ENCODE results near the gene PRAMEF27.
"Not testable (repeated sequence)": the region's sequence is repeated elsewhere in the genome, so short reads cannot be mapped to it uniquely, and the experiment has no call there.

The PRAMEF27 gene

GRCh38 chr1:13056475-13056874 lies at the start of gene PRAMEF27:
PRAMEF27 (minus strand) TSS chr1:13056575; CDS start chr1:13053659, 2,916 bp downstream.
- H3K4me3 ChIP-seq (ENCODE audit: low read length); DNase-seq (ENCODE audit: low read depth): not testable (repeated sequence)

- DNase-seq (ENCODE audit: low read depth); H3K4me3 ChIP-seq (ENCODE audit: low read length): not testable (repeated sequence)
Measured at GRCh38 chr1:13070474-13070873, 14.1 kb upstream of the PRAMEF27 start, which contains the start of gene PRAMEF25. PRAMEF25 (plus strand) TSS chr1:13070774; CDS start chr1:13073694, 2,920 bp downstream.

- H3K4me3 ChIP-seq (ENCODE audit: low read length); DNase-seq (ENCODE audit: low read depth): not testable (repeated sequence)
Measured at GRCh38 chr1:13019846-13020245, 36.5 kb downstream of the PRAMEF27 start.

DNA sequence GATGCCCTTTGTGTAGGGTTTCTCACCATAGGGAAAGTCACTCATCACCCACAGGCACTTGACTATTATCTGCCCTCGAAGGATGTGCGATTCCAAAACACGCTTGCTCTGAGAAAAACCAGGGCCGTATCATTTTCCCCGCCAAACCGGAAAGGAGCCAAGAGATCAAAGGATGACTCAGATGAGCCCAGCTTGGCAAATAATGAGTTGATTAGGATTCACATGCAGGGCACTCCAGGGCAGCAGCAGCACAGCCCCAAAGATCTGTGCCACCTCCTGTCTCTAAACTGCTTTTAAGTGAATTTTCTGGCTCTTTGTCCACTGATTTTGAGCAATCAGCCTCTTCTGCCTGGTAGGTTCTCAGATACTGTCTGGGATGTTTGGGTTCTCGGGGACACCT lies 44.4 kb downstream of the PRAMEF27 start:
- not testable (repeated sequence) for H3K4me3 ChIP-seq (ENCODE audit: low read length); DNase-seq (ENCODE audit: low read depth)

DNA sequence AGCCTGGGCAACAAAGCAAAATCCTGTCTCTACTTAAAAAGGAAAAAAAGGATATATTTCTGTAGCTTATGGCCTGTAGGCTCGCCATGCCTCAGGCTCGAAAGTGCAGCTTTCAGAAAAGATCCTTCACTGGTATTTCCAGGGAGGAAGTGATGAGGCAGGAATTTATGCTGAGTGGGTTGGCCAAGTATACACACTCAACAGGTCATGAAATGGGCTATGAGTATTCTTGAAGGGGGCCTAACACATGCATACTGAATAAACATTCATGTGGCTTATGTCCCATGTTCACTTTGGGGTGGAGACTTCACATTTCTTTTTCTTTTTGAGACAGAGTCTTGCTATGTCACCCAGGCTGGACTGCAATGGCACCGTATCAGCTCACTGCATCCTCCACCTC lies 47.0 kb downstream of the PRAMEF27 start:
- not testable (repeated sequence) for H3K4me3 ChIP-seq (ENCODE audit: low read length); DNase-seq (ENCODE audit: low read depth)

GRCh38 chr1:13005732-13006131 lies 50.6 kb downstream of the PRAMEF27 start:
- DNase-seq (ENCODE audit: low read depth); H3K4me3 ChIP-seq (ENCODE audit: low read length): not testable (repeated sequence)
